ENCODE measurements around the gene GALE.
A peak's percentile ranks its signal among the peaks of the same experiment; 100 is the strongest.
"Not testable (repeated sequence)": the region's sequence is repeated elsewhere in the genome, so short reads cannot be mapped to it uniquely, and the experiment has no call there.

The GALE gene

DNA sequence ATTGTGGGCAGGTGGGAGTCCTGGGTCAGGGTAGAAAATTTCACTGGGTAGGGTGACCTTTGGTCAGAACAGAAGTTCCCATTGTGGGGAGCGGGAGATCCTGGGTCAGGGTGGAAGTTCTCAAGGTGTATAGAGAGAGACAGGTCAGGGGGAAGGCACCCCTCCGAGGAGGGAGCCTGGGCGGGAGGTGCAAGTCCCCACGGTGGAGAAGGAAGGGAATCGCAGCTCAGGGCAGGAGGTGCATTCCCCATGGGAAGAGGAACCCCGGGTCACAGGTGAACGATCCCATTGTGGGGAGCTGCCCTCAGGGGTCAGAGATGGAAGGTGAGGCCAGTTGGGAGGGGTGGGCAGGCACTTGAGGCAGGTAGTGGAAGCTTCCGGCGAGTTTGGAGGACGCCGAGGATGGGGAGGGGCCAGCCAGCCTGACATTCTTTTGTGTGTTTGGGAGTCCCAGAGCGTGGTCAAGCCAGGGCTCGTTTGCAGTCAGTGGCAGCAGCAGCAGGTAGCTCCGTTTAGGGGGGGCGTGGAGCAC lies 9.0 kb downstream of the GALE start:
- DNase-seq: peak; percentile 14

DNA sequence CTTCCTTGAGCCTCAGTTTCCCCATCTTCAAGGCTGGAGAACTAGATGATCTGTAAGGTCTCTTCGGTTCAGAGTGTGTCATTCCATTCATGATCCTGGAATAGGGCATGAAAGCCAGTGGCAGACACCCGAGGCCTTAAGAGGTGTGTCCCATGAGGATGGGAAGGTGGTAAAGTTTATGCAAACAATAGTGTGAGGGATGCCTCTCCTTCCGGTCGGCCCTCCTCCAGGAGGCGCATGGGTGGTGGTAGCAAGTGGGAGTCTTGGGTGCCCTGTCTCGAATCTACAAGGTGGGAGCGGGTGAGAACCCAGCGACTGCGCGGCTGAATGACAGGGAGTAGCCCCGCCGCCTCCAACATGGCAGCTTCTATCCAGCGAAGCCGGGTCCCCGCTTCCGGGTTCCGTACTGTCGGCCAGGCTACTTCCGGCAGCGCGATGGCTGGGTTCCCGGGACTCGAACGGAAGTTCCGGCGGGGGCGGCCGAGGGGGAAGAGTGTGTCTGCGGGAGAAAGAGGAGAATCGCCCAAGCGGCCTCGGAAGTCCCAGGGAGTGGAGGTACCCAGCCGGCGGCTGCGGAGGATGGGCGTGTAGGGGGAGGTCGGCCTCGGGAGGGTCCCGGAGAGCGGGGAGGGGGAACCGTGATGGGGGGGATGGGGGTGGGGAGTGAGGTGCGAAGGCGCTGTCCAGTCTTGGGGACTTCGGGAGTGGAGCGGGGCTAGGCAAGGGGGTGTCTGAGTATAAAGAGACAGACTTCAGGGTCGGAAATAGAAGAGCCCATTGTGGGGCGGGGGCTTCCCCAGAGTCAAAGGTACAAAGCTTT lies 9.6 kb downstream of the GALE start, which contains the start of gene LYPLA2:
Gene LYPLA2 (plus strand): TSS at position 450 of the 820 bp plus-strand sequence. CDS start 1,538 bp downstream, outside the sequence.
- DNase-seq: peak; percentile 80

DNA sequence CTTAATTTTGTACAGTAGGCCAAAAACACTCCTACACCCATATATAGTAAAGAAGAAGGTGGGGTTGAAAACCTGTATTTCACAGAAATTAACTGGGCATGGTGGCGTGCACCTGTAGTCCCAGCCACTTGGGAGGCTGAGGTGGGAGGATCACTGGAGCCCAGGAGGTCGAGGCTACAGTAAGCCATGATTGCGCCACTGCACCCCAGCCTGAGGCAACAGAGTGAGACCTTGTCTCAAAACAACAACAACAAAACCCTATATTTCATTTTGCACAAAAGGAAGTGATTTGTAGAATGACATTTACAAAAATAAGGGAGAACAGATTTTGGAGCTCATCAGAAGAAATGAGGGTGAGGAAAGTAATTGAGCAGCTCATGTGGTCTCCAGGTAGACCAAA lies 11.9 kb downstream of the GALE start:
- no peak for DNase-seq

DNA sequence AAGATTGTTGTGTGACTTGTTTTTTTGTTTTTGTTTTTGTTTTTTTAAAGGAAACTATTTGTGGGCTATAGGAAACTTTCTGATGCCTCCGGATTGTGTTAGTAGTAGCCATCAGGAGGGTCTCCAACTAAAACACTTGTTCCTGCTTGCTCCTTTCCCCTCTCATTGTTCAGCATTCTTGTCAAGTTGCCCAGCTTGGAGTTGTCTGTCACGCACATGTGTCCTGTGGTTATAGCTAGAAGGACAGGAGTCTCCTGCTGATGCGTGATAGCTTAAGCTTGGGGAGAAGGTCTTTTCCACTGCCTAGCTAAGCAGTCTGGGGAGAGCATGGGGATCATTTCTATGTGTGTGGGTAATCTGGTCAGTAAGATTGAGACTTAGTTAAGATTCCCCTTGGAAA lies 12.9 kb downstream of the GALE start:
- DNase-seq: no peak

DNA sequence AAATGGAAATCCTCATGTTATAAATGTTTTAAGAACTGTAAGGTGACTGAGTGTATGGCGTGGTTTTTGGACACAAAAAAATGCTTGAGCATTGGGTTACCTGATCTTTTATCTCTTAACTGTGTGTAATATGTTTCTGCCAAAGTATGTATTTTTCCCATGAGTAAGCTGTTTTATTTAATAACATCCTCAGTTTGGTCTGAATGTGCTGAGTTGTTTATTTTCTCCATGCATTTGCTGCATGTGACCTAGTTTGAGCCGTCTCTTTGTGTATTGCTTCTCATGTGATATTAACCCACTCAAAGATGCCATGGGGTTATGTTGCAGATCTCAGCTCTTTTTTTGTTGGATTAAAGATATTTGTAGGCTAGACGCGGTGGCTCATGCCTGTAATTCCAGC lies 15.7 kb downstream of the GALE start:
- DNase-seq: no peak

DNA sequence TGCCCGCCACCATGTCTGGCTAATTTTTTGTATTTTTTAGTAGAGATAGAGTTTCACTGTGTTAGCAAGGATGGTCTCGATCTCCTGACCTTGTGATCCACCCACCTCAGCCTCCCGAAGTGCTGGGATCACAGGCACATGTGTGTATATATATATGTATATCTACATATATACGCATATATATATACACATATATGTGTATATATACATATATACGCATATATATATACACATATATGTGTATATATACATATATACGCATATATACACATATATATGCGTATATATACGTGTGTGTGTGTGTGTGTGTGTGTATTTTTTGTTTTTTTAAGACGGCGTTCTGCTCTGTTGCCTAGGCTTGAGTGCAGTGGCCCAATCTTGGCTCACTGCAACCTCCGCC lies 17.4 kb downstream of the GALE start:
- not testable (repeated sequence) for DNase-seq

DNA sequence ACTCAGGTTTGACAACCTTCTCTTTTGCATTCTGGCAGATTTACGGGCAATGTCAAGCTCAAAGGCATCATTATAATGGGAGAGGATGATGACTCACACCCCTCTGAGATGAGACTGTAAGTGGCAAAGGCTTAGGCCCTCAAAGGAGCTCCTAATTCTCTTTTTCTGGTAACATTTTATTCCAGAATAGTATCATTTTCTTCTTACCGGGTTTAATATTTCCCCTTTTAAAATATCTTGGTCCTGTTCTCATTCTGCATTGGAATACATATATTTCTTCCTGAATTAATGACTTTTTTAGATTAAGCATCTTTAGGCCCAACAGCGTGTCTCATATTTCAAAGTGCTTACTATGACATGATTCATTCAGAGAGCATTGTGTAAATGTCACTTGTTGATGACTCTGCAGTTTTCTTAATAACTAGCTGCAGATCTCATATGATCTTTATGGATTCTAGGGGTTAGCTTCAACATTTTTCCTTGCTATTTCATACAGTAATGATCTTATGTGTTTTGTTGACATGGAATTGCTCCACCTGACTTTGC lies 20.7 kb downstream of the GALE start:
- DNase-seq: no peak

DNA sequence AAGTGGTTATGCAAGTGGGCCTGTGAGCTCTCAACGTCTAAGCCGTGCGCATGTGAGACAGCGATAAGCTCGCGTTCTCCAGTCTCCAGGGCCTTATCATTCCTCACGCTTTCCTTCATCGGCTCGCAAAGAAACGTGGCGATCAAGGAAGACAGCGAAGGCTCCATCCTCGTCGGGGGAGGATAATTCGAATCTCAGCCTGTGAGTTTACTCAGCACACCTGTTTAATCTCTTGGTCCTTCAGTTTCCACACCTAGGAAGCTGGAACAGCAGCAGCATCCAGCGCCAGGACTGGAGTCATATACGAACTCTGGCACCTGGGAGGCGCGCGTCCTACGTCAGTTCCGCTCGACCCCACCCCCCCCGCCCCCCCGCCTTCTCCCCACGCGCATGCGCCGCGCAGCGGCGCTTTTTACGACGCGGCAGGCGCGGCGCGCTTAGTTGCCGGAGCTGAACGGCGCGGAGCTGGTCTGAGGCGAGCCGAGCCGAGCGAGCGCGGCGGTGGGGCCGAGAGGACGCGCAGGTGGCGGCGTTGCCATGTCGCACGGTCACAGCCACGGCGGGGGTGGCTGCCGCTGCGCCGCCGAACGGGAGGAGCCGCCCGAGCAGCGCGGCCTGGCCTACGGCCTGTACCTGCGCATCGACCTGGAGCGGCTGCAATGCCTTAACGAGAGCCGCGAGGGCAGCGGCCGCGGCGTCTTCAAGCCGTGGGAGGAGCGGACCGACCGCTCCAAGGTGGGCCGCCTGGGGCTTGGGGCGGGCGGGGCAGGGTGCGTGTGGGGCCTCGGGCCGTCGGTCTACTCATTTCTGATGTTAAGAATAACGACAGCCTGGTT lies 22.4 kb downstream of the GALE start, which contains the start of gene PITHD1:
Gene PITHD1 (plus strand): TSS at position 440 of the 836 bp plus-strand sequence. CDS start 98 bp downstream, at position 538.
- DNase-seq: peak; percentile 77

DNA sequence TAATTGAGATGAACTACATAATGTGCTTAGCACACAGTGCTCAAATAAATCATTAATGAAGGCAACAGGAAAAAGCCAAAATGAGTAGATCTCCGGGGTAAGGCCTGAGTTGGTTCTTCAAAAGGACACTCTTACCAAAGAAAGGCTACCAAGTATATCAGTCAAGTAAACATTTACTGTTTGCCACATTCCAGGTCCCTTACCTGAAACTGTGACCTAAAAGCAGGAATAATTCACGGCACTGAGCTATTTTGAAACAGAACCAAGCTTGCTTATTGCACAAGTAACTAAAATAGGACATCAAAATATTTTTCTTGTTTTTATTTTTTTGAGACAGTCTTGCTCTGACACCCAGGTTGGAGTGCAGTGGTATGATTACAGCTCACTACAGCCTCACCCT lies 24.3 kb downstream of the GALE start:
- no peak for DNase-seq

DNA sequence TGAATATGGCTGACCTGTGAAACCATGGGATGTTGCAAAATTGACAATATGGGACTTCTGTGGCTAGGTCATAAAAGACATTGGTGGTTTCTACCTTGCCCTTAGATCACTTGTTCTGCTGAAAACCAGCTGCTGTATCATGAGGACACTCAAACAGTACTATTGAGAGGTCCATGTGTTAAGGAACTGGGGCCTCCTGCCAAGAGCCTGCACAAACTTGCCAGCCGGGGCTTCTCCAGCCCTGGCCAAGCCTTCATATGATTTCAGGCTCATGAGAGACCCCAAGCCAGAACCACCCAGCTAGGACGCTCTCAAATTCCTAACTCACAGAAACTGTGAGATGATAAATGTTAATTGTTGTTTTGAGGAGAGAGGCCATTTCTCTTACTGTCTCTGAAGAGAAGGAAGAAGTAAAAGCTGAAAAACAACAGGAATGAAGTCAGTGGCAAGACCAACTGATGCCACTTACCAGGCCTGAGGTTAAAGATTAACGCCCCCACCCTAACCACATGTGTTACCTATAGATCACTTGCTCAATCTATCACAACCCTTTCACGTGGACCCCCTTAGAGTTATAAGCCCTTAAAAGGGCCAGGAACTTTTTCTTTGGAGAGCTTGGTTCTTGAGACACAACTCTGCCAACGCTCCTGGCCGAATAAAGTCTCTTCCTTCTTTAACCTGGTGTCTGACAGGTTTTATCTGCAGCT lies 26.2 kb downstream of the GALE start:
- no peak for DNase-seq

DNA sequence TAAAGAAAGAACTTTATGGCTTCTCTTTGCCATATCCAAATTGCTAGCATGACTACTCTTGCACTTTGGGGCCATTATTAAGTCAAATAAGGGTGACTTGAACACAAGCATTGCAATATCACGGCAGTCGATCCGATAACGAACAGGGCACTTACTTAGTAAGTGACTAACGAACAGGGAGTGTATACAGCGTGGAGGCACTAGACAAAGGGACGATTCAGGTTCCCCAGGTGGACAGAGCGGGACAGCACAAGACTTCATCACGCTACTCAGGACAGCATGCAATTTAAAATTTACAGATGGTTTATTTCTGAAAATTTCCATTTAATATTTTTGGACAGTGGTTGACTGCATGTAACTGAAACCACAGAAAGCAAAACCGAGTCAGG lies 27.7 kb downstream of the GALE start:
- DNase-seq: no peak

DNA sequence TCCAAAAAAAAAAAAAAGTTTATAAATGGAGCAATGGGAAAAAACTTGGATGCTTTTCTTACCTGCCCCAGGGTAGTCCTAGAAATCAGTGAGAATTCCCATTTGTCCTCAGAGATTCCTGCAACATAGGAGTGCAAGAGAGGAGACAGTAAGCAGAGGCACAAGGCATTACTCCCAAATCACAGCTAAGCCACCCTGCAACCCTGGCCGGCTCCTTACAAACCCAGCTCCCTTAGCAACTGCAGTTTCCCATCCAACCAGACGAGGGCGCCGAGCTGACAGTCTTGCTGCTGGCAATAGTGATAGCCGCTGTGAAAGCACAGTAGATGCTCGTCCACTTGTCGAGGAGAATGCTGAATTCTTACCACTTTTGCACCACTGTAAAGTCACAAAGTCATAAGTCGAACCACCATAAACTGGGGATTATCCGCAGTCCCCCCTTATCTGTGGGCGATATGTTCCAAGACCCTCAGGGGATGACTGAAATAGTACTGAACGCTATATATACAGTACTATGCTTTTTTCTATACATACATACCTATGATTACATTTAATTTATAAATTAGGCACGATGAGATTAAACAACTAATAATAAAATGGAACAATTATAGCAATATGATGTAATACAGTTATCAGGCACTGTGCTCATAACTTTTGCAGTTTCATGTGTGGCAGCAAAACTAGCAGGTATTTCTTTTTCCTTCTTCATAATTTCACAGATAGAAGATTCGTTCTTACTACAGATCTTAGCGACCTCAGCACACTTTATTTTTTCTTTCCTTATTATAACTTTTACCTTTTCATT lies 28.3 kb downstream of the GALE start:
- peak; percentile 73 for DNase-seq

DNA sequence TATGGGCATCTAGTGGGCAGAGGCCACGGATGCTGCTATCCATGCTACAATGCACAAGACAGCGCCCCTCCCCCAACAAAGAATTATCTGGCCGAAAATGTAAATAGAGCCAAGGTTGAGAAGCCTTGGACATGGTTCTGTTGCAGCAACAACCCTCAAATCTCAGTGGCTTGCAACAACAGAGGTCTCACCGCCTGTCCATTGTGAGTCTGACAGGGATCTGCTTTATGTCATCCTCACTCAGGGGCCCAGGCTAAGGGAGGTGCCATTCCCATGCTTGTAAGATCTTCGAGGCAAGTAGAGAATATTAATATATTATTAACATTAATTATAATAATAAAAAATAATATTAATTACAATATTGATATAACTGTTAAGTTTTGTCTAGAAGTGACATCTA lies 31.8 kb downstream of the GALE start:
- no peak for DNase-seq

DNA sequence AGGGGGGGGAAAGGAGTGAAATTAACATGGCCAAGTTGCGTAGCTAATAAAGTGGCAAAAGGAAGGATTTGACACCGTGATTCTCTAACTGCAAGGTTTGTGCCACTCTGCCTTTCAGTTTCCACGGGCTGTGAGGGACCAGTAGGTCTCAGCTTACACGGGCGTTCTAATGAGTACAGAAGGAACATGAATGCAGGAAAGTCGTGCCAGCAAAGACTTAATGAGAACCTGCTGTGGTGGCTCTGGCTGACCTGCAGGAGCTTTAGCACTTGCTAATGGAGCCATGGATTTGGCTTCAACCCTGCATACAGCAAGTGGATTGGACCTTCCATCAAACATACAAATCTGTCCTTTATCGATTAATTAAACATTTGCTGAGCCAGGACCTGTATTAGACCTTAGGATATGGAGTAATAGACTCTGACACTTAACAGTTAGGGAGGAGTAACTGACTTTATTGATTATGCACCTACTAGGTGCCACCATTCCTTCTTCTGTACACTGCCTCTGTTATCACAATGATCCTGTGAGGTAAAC lies 37.4 kb downstream of the GALE start:
- no peak for DNase-seq

DNA sequence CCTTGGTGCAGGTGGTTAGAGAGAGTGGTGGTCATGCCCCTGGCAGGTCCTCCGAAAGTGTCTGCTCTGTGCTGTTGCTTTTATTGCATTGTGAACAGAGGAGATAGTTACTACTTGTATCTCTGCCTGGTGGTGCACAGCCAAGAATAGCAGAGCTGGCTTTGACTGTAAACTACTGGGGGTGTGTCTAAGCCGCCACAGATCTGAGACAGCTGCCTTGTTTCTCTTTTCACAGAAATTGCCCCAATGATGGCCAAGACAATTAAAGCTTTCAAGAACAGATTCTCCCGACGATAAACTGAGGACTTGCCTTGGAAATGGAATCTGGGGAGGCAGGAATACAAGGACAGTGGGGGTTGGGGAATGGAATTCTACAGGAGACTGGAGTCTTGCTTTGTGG lies 41.3 kb downstream of the GALE start:
- DNase-seq: no peak

DNA sequence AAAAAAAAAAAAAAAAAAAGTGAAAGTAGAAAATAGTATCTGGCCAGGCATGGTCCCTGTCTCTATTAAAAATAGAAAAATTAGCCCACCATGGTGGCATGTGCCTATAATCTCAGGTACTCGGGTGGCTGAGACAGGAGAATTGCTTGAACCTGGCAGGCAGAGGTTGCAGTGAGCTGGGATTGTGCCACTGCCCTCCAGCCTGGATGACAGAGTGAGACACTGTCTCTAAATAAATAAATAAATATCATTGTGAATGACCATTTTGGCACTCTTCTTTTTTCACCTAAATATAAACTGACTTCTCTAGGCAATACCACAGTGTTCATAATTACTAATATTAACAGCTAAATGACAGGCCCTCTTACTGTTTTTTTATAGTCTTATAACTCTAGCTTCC lies 42.7 kb downstream of the GALE start:
- DNase-seq: no peak

DNA sequence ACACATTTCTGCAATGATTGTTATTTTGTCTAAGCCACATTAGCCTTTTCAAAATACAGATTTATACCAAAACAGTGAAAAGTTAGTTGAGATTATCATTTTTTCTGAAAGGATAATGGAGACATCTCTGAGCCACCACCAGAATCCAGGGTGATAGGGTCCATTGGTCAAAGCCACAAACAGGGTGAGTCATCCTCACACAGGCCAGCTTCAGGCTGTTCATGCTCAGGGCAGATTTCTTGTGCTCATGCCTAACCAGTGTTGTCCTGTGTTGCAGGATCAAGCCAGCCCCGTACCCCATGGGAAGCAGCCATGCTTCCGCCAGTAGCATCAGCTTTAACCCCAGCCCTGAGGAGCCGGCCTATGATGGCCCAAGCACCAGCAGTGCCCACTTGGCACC lies 43.9 kb downstream of the GALE start:
- DNase-seq: no peak

DNA sequence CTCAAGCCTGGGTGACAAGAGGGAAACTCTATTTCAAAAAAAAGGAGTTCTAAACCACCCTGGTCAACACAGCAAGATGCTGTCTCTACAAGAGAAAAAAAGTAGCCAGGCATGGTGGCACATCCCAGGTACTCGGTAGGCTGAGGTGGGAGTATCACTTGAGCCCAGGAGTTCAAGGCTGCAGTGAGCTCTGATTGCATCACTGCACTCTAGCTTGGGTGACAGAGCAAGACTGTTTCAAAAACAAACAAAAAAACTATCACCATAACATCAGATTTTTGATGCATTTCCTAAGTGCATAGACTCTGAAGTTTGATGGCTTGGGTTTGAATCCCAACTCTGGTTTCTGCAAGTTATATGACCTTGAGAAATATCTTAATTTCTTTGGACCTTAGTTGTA lies 47.6 kb downstream of the GALE start:
- DNase-seq: no peak

DNA sequence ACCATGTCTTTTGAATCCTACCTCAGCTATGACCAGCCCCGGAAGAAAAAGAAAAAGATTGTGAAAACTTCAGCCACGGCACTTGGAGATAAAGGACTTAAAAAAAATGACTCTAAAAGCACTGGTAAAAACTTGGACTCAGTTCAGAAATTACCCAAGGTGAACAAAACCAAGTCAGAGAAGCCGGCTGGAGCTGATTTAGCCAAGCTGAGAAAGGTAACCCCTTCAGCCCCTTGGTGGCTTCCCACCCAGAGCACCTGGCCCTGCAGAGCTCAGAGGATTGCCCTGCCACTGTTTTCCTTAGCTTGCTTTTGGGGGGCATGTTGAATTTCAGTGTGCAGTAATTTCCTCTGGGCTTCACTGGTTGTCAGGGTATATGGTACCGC lies 48.7 kb downstream of the GALE start:
- DNase-seq: no peak

DNA sequence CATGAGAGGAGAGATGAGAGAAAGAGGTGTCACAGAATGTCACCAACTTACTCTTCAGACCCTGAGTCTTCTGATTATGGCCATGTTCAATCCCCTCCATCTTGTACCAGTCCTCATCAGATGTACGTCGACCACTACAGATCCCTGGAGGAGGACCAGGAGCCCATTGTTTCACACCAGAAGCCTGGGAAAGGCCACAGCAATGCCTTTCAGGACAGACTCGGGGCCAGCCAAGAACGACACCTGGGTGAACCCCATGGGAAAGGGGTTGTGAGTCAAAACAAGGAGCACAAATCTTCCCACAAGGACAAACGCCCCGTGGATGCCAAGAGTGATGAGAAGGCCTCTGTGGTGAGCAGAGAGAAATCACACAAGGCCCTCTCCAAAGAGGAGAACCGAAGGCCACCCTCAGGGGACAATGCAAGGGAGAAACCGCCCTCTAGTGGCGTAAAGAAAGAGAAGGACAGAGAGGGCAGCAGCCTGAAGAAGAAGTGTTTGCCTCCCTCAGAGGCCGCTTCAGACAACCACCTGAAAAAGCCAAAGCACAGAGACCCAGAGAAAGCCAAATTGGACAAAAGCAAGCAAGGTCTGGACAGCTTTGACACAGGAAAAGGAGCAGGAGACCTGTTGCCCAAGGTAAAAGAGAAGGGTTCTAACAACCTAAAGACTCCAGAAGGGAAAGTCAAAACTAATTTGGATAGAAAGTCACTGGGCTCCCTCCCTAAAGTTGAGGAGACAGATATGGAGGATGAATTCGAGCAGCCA lies 49.3 kb downstream of the GALE start:
- no peak for DNase-seq

DNA sequence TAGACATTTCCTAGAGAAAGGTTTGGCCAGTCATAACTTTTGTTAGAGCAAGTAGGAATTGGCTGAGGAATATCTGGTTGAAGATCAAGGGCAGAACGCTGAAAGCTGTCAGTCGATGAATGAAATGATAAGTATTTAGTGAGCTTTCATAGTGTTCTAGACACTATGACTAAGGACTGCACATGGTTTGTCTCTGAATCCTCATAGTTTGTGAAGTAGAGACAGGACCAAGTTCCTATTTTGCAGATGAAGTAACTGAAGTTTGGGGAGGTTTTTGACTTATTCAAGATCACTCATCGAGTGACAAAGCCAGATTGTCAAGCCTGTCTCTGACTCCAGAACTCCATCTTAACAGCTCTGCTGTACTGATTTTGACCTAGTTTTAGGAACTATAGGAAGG lies 52.5 kb downstream of the GALE start:
- no peak for DNase-seq

Measured in activated effector memory CD4-positive, alpha-beta T cell treated with Interleukin-2 at 50 U/mL for 16 hours (primary cell).